ENCODE measurements around the gene NKX6-2.

DNA sequence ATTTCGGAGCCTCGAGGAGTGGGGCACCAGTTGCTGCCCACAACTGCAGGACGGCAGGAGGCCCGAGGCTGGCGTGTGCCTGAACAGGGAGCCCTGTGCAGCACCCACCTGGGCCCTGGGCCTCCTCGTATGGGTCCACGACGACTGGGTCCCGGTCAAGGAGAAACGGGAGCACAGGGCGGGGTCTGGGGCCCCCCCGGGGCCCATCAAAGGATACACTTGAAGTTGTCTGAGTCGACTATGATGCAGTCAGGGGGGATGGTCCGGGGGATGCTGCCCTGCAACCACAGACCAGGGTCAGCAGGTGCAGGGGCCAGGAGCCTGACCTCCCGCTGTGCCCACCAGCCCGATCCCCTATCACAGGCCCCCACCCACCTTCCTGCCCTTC lies 28.5 kb upstream of the NKX6-2 start:
- no peak for TF ChIP-seq EZH2 (IDR thresholded peaks at IDR 0.05; ENCODE audit: borderline replicate concordance, low read depth, low read length, severe bottlenecking)
- TF ChIP-seq, protein P1, sequence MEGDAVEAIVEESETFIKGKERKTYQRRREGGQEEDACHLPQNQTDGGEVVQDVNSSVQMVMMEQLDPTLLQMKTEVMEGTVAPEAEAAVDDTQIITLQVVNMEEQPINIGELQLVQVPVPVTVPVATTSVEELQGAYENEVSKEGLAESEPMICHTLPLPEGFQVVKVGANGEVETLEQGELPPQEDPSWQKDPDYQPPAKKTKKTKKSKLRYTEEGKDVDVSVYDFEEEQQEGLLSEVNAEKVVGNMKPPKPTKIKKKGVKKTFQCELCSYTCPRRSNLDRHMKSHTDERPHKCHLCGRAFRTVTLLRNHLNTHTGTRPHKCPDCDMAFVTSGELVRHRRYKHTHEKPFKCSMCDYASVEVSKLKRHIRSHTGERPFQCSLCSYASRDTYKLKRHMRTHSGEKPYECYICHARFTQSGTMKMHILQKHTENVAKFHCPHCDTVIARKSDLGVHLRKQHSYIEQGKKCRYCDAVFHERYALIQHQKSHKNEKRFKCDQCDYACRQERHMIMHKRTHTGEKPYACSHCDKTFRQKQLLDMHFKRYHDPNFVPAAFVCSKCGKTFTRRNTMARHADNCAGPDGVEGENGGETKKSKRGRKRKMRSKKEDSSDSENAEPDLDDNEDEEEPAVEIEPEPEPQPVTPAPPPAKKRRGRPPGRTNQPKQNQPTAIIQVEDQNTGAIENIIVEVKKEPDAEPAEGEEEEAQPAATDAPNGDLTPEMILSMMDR (IDR thresholded peaks at IDR 0.05; ENCODE audit: borderline replicate concordance, extremely low read depth, low read length, poor library complexity, severe bottlenecking), result no peak
